DOHH2 (cell line): Measurements from ENCODE around the gene ECSIT.

Experiments used
- EZH2phosphoT487 ChIP-seq: fragments of 200-600 bp; sonication (generic); IDR thresholded peaks from 2 replicates; pipeline ENCODE4 v1.6.1; 2017; ENCODE audit warnings: borderline replicate concordance, mild to moderate bottlenecking, antibody characterized with exemption, low read length, moderate library complexity, mixed read lengths
- TF ChIP-seq, protein P1 (sequence below): fragments of 200-600 bp; sonication (generic); IDR thresholded peaks from one replicate; pipeline ENCODE4 v1.5.1; 2014; ENCODE audit warnings: antibody characterized with exemption, mild to moderate bottlenecking, low read depth, low read length; ENCODE audit not compliant: poor library complexity, severe bottlenecking

DNA sequence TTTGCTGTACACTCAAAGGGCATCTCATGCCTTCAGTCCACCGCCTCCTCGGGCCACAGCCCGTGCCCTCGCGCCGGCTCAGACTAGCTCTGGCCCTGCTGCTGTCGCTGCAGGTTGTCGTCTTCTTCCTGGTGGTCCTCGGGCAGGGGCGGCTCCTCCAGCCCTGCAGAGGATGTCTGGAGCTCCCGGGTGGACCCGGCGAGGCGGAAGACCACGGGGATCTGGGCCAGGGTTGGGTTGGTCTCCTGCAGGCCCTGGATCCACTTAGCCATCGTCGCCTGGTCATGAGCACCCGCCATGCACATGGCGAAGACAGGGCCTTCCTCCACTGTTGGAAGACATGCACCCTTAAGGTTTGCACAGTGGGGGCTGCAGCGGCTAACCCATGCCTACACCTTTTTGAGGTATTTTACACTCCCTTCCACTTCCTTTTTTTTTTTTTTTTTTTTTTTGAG lies 22.8 kb downstream of the ECSIT start:
- TF ChIP-seq, protein P1, sequence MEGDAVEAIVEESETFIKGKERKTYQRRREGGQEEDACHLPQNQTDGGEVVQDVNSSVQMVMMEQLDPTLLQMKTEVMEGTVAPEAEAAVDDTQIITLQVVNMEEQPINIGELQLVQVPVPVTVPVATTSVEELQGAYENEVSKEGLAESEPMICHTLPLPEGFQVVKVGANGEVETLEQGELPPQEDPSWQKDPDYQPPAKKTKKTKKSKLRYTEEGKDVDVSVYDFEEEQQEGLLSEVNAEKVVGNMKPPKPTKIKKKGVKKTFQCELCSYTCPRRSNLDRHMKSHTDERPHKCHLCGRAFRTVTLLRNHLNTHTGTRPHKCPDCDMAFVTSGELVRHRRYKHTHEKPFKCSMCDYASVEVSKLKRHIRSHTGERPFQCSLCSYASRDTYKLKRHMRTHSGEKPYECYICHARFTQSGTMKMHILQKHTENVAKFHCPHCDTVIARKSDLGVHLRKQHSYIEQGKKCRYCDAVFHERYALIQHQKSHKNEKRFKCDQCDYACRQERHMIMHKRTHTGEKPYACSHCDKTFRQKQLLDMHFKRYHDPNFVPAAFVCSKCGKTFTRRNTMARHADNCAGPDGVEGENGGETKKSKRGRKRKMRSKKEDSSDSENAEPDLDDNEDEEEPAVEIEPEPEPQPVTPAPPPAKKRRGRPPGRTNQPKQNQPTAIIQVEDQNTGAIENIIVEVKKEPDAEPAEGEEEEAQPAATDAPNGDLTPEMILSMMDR, result no peak
- TF ChIP-seq EZH2phosphoT487, result no peak
